Stromal cell of bone marrow (primary cell): ENCODE results near the gene HEG1.

ENCODE experiments used
- DNase-seq: peaks from one replicate; pipeline ENCODE4 v3.0.0-alpha.2; 2012; ENCODE audit warnings: low read depth

The HEG1 gene

GRCh38 chr3:125010393-125010792 is 45.4 kb downstream of the HEG1 start:
- no peak for DNase-seq

GRCh38 chr3:125008766-125009165 is 47.0 kb downstream of the HEG1 start:
- DNase-seq, result no peak

- DNase-seq, result no peak
Observed at GRCh38 chr3:125006291-125006731, 49.5 kb downstream of the HEG1 start.

GRCh38 chr3:125005676-125006075 is 50.1 kb downstream of the HEG1 start:
- no peak for DNase-seq

GRCh38 chr3:125005222-125005621 is 50.6 kb downstream of the HEG1 start:
- no peak for DNase-seq

- no peak for DNase-seq
Observed at GRCh38 chr3:125003859-125004595, 51.8 kb downstream of the HEG1 start.

GRCh38 chr3:125003369-125003853 is 52.4 kb downstream of the HEG1 start:
- peak; percentile 67 for DNase-seq

- DNase-seq, result no peak
Observed at GRCh38 chr3:125002414-125003368, 53.1 kb downstream of the HEG1 start.

GRCh38 chr3:125001557-125002413 is 54.0 kb downstream of the HEG1 start:
- DNase-seq, result no peak

GRCh38 chr3:125000661-125001060 is 55.1 kb downstream of the HEG1 start:
- DNase-seq, result no peak

GRCh38 chr3:124999897-125000435 is 55.8 kb downstream of the HEG1 start:
- no peak for DNase-seq

- DNase-seq, result no peak
Observed at GRCh38 chr3:124999317-124999716, 56.5 kb downstream of the HEG1 start.

GRCh38 chr3:124998247-124998630 is 57.6 kb downstream of the HEG1 start:
- no peak for DNase-seq

- DNase-seq, result no peak
Observed at GRCh38 chr3:124997303-124998246, 58.2 kb downstream of the HEG1 start.

GRCh38 chr3:124995460-124995994 is 60.3 kb downstream of the HEG1 start:
- DNase-seq, result no peak

- peak; percentile 41 for DNase-seq
Observed at GRCh38 chr3:124993466-124993865, 62.3 kb downstream of the HEG1 start.

GRCh38 chr3:124992041-124992440 is 63.8 kb downstream of the HEG1 start:
- no peak for DNase-seq

- DNase-seq, result peak; percentile 70
Observed at GRCh38 chr3:124986192-124987143, 69.3 kb downstream of the HEG1 start.

GRCh38 chr3:124985349-124985748 is 70.4 kb downstream of the HEG1 start:
- DNase-seq, result no peak
